ENCODE results near the gene OSBPL1A. TPM values are rescaled to one million over a fixed set of nuclear protein-coding genes. Genes with fewer than 3 reads are reported as not detected.

OSBPL1A gene
- total RNA-seq, 4 donors from 2014 or later = 10.0 to 30.9 (median 15.1) TPM

GRCh38 chr18:24373328-24373727 is 24.3 kb downstream of the OSBPL1A start:
- Histone ChIP-seq H3K9me3 (no peaks in the 10 kb centered on the region), H3K4me1 (no peaks in the 10 kb centered on the region), H3K27me3 (no peaks in the 10 kb centered on the region), H3K36me3 (peaks cover 0 to 41% (median 0%) of the 10 kb centered on the region in 3 donors), H3K27ac (no peak overlapping the region), H3K4me3 (no peak overlapping the region)
- intact Hi-C loops (cut with DNase I) = no loop called here
- no peak for DNase-seq
- 49 to 65% methylated on average over 1 of the region's 1 CpG for WGBS, 2 donors
- TF ChIP-seq POLR2A (IDR thresholded peaks at IDR 0.05) (no peak), CTCF (IDR thresholded peaks at IDR 0.05) (no peak)

- Histone ChIP-seq H3K27ac (no peak overlapping the region), H3K36me3 (peaks cover 0 to 46% (median 0%) of the 10 kb centered on the region in 3 donors), H3K27me3 (no peaks in the 10 kb centered on the region), H3K9me3 (no peaks in the 10 kb centered on the region), H3K4me1 (no peaks in the 10 kb centered on the region), H3K4me3 (no peak overlapping the region)
- intact Hi-C loops (cut with DNase I) = no loop called here
- TF ChIP-seq POLR2A (IDR thresholded peaks at IDR 0.05) (no peak), CTCF (IDR thresholded peaks at IDR 0.05) (no peak)
- 79 to 81% methylated on average over 5 of the region's 5 CpGs for WGBS, 2 donors
- no peak for DNase-seq
Observed at GRCh38 chr18:24372279-24372872, 25.2 kb downstream of the OSBPL1A start.

- Histone ChIP-seq H3K9me3 (no peaks in the 10 kb centered on the region), H3K27me3 (no peaks in the 10 kb centered on the region), H3K36me3 (peaks cover 0 to 44% (median 0%) of the 10 kb centered on the region in 3 donors), H3K4me3 (no peak overlapping the region), H3K27ac (no peak overlapping the region), H3K4me1 (no peaks in the 10 kb centered on the region)
- TF ChIP-seq CTCF (IDR thresholded peaks at IDR 0.05) (no peak), POLR2A (IDR thresholded peaks at IDR 0.05) (no peak)
- intact Hi-C loops (cut with DNase I) = no loop called here
- 90 to 91% methylated on average over 4 of the region's 4 CpGs for WGBS, 2 donors
- no peak for DNase-seq
Observed at GRCh38 chr18:24370120-24370519, 27.5 kb downstream of the OSBPL1A start.

GRCh38 chr18:24369426-24369825 is 28.2 kb downstream of the OSBPL1A start:
- DNase-seq = no peak
- H3K36me3 ChIP-seq = peaks cover 0 to 37% (median 0%) of the 10 kb centered on the region in 3 donors
- intact Hi-C loops (cut with DNase I) = no loop called here
- no peak for TF ChIP-seq CTCF (IDR thresholded peaks at IDR 0.05)
- TF ChIP-seq POLR2A (IDR thresholded peaks at IDR 0.05) = no peak
- 82 to 89% methylated on average over 1 of the region's 1 CpG for WGBS, 2 donors
- no peaks in the 10 kb centered on the region for H3K9me3 ChIP-seq
- no peaks in the 10 kb centered on the region for H3K4me1 ChIP-seq
- no peak overlapping the region for H3K27ac ChIP-seq
- H3K4me3 ChIP-seq = no peak overlapping the region
- no peaks in the 10 kb centered on the region for H3K27me3 ChIP-seq

- no peaks in the 10 kb centered on the region for H3K9me3 ChIP-seq
- H3K27ac ChIP-seq = no peak overlapping the region
- TF ChIP-seq POLR2A (IDR thresholded peaks at IDR 0.05) = no peak
- TF ChIP-seq CTCF (IDR thresholded peaks at IDR 0.05) = no peak
- H3K36me3 ChIP-seq = peaks cover 0 to 37% (median 0%) of the 10 kb centered on the region in 3 donors
- 56 to 71% methylated on average over 3 of the region's 3 CpGs for WGBS, 2 donors
- no peaks in the 10 kb centered on the region for H3K27me3 ChIP-seq
- no peak for DNase-seq
- H3K4me1 ChIP-seq = no peaks in the 10 kb centered on the region
- intact Hi-C loops (cut with DNase I) = no loop called here
- no peak overlapping the region for H3K4me3 ChIP-seq
Observed at GRCh38 chr18:24368749-24369148, 28.9 kb downstream of the OSBPL1A start.

All from esophagus squamous epithelium (tissue), 5 donors.